HS-5 (cell line): ENCODE results near the gene B4GALT5.
"Not testable (repeated sequence)": the region's sequence is repeated elsewhere in the genome, so short reads cannot be mapped to it uniquely, and the experiment has no call there.

ENCODE experiments used
- DNase-seq: peaks from one replicate; pipeline ENCODE4 v3.0.0-alpha.2; 2012; ENCODE audit warnings: low read depth

The B4GALT5 gene

DNA sequence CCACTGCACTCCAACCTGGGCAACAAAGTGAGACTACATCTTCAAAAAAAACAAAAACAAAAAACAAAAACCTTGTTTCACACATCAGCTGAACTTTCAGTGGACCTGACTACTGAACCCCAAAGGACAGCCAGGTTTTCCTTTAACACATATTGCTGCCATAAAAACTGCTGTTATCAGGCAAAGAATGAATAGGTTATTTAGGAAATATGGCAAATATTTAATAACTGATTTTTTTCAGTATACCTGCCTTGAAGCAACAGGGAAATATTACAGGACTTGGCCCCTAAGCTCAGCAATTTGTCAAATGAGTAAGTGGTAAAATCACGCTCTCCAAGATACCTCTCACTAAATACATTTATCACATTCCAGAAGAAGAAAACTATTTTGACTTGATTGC is 34.0 kb downstream of the B4GALT5 start:
- no peak for DNase-seq

DNA sequence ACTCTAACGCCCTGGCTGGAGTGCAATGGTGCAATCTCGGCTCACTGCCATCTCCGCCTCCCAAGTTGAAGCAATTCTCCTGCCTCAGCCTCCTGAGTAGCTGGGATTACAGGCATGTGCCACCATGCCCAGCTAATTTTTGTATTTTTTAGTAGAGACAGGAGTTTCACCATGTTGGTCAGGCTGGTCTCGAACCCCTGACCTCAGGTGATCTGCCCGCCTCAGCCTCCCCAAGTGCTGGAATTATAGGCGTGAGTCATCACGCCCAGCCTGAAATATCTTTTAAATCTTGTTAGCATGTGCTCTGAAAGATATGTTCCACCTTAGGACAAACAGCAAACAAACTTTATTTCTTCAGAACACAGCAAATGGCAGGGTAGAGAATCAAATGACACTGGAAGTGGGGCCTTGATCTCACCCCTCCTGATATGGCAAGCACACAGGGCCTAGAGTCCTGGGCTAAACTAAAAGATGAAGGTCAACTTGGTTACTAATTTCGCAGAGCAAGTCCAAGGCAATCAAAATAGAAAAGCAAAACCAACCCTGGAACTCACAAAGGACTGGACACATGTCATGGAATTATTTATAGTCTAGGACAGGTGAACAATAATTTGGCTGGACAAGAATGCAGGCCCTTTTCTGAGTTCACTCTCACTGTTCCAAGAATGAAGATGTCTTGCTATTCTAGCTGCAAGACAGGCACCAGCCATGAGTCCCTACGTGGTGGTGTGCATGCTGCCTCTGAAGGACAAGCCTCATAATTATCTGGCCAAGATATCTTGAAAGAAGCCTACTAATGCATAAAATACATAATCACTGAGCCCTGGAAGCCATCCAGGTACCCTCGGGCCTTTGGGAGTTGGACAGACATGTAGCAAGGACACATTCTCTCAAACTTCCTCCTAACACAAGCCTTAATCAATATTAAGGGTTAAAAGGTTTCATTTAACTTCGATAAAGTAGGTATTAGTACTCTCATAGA is 35.6 kb downstream of the B4GALT5 start:
- DNase-seq: no peak

DNA sequence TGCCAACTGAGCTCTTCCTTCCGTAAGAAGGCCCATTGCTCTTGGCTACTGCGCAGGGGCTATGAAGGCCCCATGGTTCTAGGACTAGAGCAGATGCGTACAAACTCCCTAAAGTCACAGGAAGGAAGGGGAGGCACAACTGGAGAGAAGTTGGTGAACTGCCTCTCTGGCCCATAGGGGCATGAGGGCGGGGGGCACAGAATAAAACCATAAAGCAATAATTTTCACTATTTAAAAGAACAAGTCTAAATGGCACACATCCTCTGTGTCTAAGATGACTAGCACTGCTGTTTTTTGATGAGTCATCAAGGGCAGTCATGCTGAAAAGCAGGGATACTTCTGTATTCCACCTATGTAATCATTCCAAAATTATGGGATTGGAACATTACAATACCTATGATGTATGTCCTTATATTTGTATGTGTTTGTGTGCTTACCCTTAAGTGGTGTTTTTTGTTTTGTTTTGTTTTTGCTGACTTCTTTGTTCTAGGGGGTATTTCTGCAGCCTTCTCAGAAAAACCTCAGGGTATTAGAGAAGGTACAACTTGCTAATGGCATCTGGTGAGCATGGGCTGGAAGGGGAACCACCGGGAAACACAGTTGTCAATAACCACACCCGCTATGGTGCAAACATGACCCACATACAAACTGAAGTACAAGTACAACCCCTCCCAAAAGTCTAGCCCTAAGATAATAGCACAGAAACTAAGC is 36.9 kb downstream of the B4GALT5 start:
- peak; percentile 90 for DNase-seq

DNA sequence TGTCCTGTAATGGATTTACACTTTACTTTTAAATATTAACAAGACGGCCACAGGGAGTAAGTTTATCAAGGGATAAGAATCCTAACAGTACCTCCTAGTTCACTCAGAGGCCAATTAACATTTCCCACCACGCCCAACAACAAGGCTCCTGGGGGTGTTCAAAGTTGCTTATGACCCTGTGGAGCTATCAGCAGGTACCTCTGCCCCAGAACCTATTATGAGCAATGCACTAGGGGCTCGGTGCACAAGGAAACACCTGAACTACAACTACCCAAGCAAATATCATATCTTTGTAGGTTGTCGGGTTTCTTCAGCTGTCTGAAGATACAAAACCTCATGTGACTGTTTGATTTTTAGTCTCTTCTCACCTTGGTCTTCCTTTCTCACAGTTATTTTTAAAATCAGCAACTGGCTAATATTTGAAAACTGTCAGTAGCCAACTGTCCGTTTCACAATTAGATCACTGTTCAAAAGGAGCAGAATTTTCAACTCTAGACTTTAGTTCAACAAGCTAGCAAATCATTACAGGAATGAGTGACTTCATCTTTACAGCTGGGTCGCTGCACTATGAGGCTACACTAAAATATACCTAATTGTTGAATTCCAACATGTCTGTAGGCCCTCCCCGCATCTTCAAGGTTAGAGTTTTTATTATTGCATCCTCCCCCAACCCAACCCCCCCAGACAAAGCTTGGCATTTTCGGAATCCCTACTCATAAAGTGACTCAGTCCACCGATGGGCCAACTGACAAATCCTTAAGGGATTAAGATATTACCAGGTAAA is 38.1 kb downstream of the B4GALT5 start:
- no peak for DNase-seq

DNA sequence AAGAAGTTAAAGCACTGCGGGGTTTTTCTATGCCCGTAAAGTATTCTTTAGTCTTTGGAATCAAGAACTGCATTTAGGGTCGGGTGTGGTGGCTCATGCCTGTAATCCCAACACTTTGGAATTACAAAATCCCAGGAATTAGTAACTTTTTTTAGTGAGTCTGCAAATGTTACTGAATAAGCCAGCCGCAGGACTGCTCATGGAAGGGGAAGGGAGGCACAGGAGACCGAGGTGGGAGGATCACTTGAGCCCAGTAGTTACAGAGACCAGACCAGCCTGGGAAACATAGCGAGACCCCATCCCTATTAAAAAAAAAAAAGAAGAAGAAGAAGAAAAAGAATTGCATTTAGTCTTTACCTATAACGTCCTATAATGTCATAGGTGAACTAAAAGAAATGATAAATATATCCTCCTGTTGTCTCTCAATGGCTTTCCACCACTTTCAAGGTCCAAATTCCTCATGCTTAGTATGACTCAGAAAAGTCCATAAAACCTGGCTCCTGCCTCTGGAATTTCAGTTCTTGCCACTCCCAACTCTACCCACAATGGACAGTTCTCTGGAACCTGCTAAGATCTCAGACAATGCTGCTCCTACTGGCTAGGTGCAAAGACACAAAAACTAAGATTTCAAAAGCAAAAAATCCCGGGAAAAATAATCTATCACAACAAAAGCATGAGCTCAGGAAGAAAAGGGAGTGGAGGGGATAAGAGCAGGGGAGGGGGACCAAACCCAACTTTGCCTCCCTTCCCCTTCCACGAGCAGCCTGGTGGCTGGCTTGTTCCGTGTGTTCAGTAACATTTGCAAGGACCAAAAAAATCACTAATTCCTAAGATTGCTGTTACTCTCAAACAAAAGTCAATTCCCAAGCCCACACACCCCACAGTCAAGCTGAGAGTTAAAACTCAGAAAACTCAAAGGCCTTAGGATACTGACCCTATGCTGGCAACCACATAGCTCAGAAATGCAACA is 39.0 kb downstream of the B4GALT5 start:
- DNase-seq: peak; percentile 92

DNA sequence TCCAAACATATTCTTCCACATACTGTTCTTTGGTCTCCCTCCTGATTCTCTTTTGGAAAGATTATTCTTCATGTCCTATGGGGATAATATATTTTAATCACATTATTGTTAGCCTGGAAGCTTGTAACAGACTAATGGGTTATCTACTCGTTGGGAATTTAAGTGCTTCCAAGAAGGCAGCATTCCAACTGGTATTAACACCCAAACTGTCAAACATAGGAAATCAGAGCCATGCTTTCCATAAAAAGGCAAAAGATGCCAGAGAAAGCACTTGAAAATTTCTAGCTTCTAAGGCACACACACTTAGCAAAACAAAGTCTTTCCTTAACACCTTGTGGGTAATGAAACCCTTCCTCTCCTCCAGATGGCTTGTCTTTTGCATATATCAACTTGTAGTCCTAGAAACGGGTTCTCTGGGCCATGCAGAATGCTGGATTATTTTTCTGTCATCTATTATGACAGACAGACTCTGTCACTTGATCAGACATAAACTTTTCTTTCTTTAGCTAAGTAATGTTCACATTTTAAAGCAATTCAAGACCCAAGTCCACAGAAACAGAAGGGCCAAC is 41.5 kb downstream of the B4GALT5 start:
- no peak for DNase-seq

DNA sequence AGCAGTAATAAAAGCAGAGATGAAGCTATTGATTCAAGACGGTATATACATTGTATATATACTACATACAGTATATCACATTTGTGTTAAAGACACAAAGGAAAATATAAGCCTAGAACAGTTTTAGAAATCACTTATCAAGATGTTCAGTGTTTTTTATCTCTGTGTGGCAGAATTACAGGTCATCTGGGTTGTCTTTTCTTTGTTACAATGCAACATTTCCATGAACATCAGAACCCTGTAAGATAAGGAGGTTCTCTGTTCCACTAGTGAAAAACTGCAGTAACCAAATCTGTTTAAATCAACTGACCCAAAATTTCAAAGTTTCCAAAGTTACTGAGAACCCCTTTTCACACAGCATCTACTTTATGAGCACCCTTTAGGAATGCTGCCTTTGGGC is 42.2 kb downstream of the B4GALT5 start:
- no peak for DNase-seq

DNA sequence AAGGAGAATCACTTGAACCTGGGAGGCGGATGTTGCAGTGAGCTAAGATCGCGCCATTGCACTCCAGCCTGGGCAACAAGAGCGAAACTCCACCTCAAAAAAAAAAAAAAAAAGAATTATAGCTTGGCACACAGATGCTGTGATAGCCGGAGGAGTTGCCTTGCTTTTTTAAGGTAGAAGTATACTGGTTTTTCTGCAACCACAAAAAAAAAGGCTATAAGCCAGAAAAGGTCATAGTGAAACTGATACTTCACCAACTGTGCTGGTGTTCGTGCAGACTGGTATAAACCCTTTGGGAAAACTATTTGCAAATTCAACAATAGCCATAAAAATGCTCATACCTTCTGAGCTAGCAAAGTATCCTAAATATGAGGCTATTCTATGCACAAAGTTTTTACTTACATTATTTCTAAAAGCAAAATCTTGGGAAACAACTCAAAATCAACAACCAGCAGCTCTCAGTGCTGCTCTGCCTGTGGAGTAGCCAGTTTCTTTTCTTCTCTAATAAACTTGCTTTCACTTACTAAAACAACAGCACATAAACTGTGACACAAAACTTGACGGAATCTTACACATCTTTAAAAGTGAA is 44.0 kb downstream of the B4GALT5 start:
- DNase-seq: no peak

DNA sequence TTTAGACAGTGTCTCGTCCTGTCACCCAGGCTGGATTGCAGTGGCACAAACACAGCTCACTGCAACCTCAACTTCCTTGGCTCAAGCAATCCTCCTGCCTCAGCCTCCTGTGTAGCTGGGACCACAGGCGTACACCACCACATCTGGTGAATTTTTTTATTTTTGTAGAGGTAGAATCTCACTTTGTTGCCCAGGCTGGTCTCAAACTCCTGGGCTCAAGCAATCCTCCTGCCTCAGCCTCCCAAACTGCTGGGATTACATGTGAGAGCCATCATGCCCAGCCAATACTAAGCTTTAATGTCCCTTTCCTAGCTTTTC is 44.8 kb downstream of the B4GALT5 start:
- DNase-seq: not testable (repeated sequence)

DNA sequence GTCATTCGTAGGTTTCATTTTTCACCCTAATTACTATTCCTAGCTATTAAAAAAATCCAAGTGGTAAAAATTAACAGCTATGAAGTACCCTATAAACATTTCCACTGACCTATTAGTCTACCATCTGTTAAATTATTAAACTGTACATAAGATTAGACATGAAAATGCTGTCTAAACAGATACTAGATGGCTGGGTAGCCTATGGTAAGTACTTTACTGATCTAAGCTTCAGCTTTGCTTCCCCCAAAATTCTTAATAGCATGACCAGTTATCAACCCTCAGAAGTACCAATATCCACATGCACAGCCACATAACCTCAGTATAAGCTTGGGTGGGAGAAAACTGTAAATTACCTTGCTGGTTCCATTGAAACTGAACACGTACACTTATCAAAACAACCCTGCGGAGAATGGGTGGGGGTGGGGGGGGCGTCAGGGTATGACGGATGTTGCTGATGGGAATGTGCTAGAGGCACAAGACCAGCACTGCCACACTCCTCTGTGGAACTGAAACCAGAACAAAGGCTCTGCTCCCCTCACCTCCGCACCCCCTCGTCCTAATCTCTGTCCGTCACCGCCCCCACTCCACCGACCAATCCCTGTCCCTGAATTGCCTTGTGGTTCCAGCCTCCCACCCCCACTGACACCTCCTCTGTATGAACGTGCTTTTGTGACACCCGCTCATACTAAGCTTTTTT is 45.3 kb downstream of the B4GALT5 start:
- DNase-seq: no peak

DNA sequence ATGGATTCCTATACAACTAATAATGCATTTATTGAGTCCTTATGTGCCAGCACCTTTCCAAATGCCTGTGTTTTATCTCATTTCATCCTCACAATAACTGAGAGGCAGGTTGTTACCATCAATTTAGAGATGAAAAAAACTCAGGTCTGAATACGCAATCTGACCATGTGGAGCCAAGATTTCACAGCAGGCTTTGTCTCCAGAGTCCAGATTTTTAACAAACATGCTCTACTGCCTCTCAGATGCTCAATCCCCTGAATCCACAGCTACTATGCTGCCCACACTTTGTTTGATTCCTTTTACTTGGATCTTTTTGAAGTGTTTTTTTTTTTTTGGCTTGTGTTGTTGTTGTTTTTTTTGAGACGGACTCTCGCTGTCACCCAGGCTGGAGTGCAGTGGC is 46.8 kb downstream of the B4GALT5 start:
- DNase-seq: no peak

DNA sequence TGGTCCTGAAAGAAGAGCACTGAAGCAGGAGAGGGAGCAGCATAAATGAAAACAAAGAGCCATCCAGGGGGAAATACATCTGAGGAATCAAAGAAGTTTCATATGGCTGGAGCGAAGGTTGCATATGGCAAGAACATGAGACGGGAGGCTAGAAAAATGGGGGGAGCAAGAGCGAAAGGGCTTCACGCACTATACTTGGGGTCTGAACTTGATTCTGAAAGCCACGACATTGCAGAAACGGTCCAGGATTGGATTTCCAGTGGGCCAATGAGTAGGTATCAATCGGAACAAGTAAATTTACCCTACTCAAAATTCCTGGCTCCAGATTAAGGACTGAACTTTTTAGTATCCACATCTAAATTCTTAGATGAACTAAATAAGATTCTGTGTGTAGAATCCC is 47.9 kb downstream of the B4GALT5 start:
- DNase-seq: no peak

DNA sequence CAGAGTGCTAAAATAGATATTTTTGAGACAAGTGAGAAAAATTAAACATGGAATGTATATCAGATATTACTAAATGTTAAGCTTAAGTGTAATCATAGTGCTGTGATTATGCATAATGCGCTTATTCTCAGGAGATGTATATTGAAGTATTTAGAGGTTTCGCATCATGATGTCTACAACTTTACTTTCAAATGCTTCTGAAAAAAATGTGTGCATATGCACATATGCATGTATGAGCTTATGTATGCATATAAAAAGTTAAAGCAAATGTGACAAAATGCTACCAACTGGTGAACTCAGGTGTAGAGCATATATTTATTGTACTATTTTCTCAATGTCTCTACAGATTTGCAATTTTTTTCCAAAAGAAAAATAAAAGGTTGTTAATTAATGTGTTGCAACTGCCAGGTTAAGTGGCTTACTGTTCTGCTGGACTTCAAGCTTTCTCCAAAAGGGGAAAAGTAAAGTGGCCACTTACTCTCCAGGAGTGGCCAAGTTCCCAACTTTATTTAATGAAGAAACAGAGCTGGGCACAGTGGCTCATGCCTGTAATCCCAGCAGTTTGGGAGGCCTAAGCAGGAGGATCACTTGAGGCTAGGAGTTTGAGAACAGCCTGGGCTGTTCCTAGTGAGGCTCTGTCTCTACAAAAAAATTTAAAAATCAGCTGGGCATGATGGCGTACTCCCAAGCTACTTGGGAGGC is 48.9 kb downstream of the B4GALT5 start:
- DNase-seq: no peak

DNA sequence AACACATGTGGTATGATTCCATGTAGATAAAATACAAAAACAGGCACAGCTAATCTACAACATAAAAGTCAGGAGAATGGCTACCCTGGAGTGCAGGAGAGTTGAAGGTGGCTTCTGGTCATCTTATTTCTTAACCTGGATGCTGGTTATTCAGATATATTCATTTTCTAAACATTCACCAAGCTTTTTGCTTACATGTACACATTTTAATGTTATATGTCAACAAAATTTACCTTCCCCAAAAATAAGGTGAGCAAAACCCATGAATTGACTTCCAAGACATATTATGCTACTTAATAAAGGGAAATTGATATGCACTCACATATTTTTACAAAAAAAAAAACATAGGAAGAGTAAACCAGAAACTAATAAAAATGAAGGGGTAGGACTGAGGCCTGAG is 50.6 kb downstream of the B4GALT5 start:
- no peak for DNase-seq

DNA sequence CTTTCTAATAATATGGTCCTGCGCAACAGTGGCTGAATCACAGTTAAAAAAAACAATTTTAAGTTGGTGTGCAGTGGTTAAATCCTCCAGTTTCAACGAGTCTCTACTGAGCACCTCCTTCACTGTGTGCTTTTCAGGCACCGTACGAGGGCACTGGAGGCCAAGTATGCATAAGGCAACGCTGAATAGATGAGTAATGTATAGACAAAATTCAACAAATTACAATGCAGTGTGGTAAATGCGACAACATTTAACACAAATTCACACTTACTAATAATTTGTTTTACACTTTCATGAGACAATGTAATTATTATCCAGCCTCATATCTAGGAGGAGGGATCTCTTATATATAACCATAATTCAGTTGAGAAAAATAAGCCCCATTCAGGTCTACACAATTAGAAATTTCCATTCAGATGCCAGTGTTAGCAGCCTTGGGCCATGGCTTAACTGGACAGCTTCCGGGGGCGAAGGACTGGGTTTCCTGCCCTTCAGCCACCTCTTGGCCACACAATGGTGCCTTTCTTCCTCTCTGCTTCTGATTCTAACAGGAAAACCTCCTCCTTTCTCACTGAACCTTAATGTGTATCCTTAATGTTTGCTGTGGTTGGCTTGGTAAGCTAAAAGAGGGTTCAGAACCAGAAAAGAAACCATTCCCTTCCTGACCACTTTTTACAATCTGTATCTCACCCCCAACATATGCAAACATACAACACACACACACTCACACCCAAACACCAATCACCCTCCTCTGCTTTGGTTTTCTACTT is 51.9 kb downstream of the B4GALT5 start:
- no peak for DNase-seq

DNA sequence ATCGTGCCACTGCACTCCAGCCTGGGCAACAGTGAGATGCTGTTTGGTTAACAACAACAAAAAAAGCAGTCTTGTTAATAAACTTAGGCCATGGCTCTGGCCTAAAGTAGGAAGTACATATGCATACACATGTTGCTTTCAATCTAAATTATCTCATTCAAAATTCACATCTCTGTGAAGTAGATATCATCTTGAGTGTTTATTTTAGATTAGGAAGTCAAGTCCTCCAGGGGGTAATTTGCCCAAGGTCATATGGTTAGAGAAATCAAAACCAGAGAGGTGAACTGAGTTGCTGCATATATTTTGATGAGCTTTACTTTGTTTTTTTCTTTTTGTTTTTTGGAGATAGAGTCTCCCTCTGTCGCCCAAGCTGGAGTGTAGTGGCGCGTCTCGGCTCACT is 52.8 kb downstream of the B4GALT5 start:
- no peak for DNase-seq

DNA sequence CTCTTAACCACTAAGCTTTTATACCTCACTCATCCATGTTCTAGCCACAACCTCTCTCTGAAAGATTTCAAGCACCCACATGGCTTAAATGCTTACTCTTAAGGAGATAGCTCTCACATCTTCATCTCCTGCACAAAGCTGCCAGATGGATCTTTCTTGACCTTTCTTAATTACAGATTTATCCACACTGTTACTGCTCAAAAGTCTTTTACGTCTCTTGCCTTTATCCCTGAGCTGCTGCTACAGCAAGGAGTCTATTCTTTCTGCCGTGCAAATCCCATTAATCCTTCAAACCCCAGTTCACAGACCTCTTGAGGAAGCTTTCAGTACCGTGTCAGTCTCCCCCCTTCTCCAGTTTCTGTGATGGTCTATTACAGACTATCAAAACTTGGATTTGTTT is 54.6 kb downstream of the B4GALT5 start:
- DNase-seq: no peak

DNA sequence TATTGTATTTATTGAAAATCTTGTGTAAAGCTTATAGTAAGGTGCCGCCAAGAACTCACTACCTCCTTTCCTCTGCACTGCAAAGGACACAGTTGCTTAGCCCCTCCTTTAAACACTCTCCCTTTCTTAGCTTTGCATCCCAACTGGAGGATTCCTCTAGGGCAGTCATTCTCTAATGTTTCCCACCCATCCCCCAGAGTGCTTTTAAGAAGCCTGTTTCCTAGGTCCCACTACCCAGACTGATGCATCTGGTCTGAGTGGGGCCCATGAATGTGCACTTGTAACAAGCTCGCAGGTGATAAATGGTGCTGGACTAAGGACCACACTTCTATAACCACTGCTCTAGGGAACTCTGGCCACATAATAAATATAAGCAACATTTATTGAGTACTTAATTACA is 55.2 kb downstream of the B4GALT5 start:
- DNase-seq: no peak
